ENCODE data around the gene SNX1. TPM values are rescaled to one million over a fixed set of nuclear protein-coding genes. Genes with fewer than 3 reads are reported as not detected.

SNX1 gene
- polyA plus RNA-seq, 2 of the 4 experiments (the other 2 are of a cell fraction), result 86.7 to 89.4 TPM

DNA sequence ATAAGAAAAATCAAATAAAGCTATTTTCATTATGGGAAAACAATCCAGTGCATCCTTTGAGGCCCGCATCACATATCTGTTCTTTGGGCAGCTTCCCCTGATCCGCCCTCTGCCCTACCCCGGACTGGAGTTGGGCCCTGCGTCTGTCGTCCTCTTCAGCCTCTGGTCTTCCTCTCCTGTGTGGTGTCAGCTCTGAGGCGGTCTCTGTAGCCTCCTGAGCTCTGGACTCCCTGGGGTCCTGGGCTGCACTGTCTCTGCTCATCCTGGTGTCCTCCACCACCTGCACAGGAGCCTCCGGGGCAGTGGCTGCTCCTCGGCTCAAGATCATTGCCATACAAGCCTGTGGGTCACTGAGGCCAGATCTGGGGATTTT is 48.4 kb downstream of the SNX1 start (continued):
- TF ChIP-seq, protein P1, sequence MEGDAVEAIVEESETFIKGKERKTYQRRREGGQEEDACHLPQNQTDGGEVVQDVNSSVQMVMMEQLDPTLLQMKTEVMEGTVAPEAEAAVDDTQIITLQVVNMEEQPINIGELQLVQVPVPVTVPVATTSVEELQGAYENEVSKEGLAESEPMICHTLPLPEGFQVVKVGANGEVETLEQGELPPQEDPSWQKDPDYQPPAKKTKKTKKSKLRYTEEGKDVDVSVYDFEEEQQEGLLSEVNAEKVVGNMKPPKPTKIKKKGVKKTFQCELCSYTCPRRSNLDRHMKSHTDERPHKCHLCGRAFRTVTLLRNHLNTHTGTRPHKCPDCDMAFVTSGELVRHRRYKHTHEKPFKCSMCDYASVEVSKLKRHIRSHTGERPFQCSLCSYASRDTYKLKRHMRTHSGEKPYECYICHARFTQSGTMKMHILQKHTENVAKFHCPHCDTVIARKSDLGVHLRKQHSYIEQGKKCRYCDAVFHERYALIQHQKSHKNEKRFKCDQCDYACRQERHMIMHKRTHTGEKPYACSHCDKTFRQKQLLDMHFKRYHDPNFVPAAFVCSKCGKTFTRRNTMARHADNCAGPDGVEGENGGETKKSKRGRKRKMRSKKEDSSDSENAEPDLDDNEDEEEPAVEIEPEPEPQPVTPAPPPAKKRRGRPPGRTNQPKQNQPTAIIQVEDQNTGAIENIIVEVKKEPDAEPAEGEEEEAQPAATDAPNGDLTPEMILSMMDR (IDR thresholded peaks at IDR 0.05), result no peak
- TF ChIP-seq HOXB5 (CRISPR knock-in tag; IDR thresholded peaks at IDR 0.05), result no peak
- TF ChIP-seq HOXB13 (CRISPR knock-in tag; IDR thresholded peaks at IDR 0.05; ENCODE audit: low read depth), result no peak
- TF ChIP-seq, protein P2, sequence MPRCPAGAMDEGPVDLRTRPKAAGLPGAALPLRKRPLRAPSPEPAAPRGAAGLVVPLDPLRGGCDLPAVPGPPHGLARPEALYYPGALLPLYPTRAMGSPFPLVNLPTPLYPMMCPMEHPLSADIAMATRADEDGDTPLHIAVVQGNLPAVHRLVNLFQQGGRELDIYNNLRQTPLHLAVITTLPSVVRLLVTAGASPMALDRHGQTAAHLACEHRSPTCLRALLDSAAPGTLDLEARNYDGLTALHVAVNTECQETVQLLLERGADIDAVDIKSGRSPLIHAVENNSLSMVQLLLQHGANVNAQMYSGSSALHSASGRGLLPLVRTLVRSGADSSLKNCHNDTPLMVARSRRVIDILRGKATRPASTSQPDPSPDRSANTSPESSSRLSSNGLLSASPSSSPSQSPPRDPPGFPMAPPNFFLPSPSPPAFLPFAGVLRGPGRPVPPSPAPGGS (IDR thresholded peaks at IDR 0.05), result no peak
- no peak for TF ChIP-seq ZFP36 (IDR thresholded peaks at IDR 0.05; ENCODE audit: borderline replicate concordance, partially characterized antibody)
- no peak for TF ChIP-seq CBX8 (IDR thresholded peaks at IDR 0.05)
- no peak for TF ChIP-seq PHF8 (IDR thresholded peaks at IDR 0.05; ENCODE audit: borderline replicate concordance, low read depth)
- no peak for TF ChIP-seq RCOR1 (IDR thresholded peaks at IDR 0.05; ENCODE audit: low read depth, low read length)
- TF ChIP-seq, protein P3, sequence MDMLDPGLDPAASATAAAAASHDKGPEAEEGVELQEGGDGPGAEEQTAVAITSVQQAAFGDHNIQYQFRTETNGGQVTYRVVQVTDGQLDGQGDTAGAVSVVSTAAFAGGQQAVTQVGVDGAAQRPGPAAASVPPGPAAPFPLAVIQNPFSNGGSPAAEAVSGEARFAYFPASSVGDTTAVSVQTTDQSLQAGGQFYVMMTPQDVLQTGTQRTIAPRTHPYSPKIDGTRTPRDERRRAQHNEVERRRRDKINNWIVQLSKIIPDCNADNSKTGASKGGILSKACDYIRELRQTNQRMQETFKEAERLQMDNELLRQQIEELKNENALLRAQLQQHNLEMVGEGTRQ (IDR thresholded peaks at IDR 0.05), result no peak

DNA sequence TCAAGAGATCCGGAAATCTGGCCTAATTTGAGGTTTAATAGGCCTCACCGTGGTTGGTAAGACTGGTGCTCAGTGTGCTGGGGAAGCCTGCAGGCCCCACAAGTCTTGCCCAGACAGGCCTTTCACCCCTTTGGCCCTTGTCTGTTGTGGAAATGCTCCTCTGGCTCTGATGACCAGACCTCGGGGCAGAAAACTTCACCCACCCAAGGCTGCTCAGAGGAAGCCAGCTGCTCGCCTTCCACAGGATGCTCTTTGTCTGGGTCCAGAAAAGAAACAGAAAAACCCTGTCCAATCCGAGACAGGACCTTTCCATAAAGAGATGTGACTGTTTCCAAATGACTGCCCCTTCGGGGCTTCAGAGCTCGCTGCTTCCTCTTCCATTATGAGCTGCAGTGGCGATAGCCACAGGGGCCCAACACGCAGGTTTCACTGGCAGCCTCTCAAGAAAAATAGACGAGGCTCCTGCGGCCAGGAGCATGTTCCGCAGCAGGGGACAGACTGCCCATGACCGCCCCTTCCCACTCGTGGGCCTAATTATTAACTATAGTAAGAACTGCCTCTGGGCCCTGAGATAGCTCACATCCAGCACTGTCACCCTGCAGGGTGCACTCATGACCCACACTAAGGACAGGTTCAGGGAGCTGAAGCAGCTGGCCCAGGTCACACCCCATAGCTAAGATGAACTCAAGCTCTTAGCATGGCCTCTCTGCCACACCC is 48.9 kb downstream of the SNX1 start:
- no peak for TF ChIP-seq ZFP36 (IDR thresholded peaks at IDR 0.05; ENCODE audit: borderline replicate concordance, partially characterized antibody)
- TF ChIP-seq POLR2A (IDR thresholded peaks at IDR 0.05; ENCODE audit: low read length), result no peak
- no peak for TF ChIP-seq MAFK (IDR thresholded peaks at IDR 0.05; ENCODE audit: partially characterized antibody)
- TF ChIP-seq NPAS2 (CRISPR knock-in tag; IDR thresholded peaks at IDR 0.05; ENCODE audit: borderline replicate concordance), result no peak
- TF ChIP-seq, protein P4, sequence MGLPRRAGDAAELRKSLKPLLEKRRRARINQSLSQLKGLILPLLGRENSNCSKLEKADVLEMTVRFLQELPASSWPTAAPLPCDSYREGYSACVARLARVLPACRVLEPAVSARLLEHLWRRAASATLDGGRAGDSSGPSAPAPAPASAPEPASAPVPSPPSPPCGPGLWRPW (IDR thresholded peaks at IDR 0.05), result no peak
- TF ChIP-seq HOXA7 (CRISPR knock-in tag; IDR thresholded peaks at IDR 0.05), result no peak
- CTCF ChIA-PET, result interaction anchor here (0.9 to 7.0 kb wide), 4 partner anchors 8 to 393 kb away, joined by 4 to 65 read pairs (median 6); partner anchors contain the start of gene SNX22
- Histone ChIP-seq H3K4me2 (no peak overlapping the region), H3K4me1 (no peaks in the 10 kb centered on the region), H3K4me3 (no peak overlapping the region), H3K27ac (no peak overlapping the region), H3K9me3 (no peaks in the 10 kb centered on the region)
- 90% methylated on average over 12 of the region's 14 CpGs for WGBS (ENCODE audit: missing lambda C conversion rate)
- POLR2A ChIA-PET, result interaction anchor here (2.4 kb wide), 1 partner anchor 9 kb away, joined by 9 read pairs; no protein-coding TSS in a partner anchor
- ATAC-seq (peak in 1 of 2 experiments; percentile 16; a peak in 1 of 6 replicates), DNase-seq (ENCODE audit: low read depth in 1 of 2, low spot score in 1 of 2) (no peak), FAIRE-seq (no peak)

DNA sequence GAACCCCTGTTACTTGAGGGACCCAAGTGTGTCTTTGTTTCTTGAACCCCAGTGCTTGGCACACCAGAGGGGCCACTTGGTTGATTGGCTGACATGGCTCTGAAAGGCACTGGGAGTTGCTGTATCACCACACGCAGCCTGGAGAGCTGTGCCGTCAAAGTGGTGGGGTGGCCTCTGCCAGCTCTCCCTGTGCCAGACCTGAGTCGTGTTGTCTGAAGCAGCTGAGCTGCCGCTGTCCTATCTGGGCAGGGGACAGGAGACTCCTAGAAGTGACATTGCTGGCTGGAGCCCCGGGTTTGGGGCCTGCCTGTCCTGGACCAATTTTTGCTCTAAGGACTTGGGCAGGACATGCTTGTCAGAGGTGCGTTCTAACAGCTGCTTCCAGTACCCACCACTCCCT is 50.3 kb downstream of the SNX1 start:
- ChIA-PET POLR2A (interaction anchor here (2.4 kb wide), 1 partner anchor 8 kb away, joined by 9 read pairs; no protein-coding TSS in a partner anchor), CTCF (interaction anchor here (0.5 to 7.0 kb wide), 7 partner anchors 7 to 611 kb away, joined by 3 to 65 read pairs (median 4); partner anchors contain the start of gene SNX22)
- H3K4me3 ChIP-seq, result no peak overlapping the region
- no peak overlapping the region for H3K4me2 ChIP-seq
- no peak for ATAC-seq
- no peaks in the 10 kb centered on the region for H3K4me1 ChIP-seq
- H3K9me3 ChIP-seq, result no peaks in the 10 kb centered on the region
- TF ChIP-seq JUN (IDR thresholded peaks at IDR 0.05), result no peak
- no peak for TF ChIP-seq SMC3 (IDR thresholded peaks at IDR 0.05)
- no peak for TF ChIP-seq EP300 (IDR thresholded peaks at IDR 0.05)
- no peak for TF ChIP-seq CBX2 (IDR thresholded peaks at IDR 0.05; ENCODE audit: borderline replicate concordance, low read depth)
- no peak for TF ChIP-seq CEBPB (IDR thresholded peaks at IDR 0.05)
- WGBS (ENCODE audit: missing lambda C conversion rate), result 72% methylated on average over 2 of the region's 6 CpGs
- no peak for FAIRE-seq
- DNase-seq (ENCODE audit: low read depth in 1 of 2, low spot score in 1 of 2), result no peak
- no peak overlapping the region for H3K27ac ChIP-seq

All from A549 (cell line).